WTC11 (cell line): ENCODE measurements around the gene MAGI2. TPM values are rescaled to one million over a fixed set of nuclear protein-coding genes. Genes with fewer than 3 reads are reported as not detected.

Experiments
- ATAC-seq: fragments of 200-7000 bp; cut with Tn5 transposase; 2 replicates; pipeline ENCODE4 v1.10.0; 2021; ENCODE audit warnings: mild to moderate bottlenecking, moderate library complexity
- CTCF ChIA-PET: fragments of 300-600 bp; sonication (Branson Sonifier 250); formaldehyde crosslinking; loops from one replicate; lab custom pipeline; 2021; ENCODE audit warnings: antibody characterized with exemption; lab: Charles Lee
- POLR2A ChIA-PET: fragments of 350-600 bp; sonication (Branson Sonifier 250); formaldehyde crosslinking; loops from one replicate; lab custom pipeline; 2021; ENCODE audit warnings: antibody characterized with exemption; lab: Charles Lee
- DNase-seq: peaks from one replicate; pipeline ENCODE4 v3.0.0; 2021; ENCODE audit warnings: low spot score
- H3K27ac Mint-ChIP-seq: 2 replicates; pipeline ENCODE4 v1.8.0; 2021; ENCODE audit warnings: mixed read lengths
- H3K27me3 Mint-ChIP-seq: 2 replicates; pipeline ENCODE4 v1.8.0; 2021; ENCODE audit warnings: low read depth, mild to moderate bottlenecking, moderate library complexity, mixed read lengths
- H3K36me3 Mint-ChIP-seq: 2 replicates; pipeline ENCODE4 v1.8.0; 2021; ENCODE audit warnings: mixed read lengths
- H3K4me1 Mint-ChIP-seq: 2 replicates; pipeline ENCODE4 v1.8.0; 2022; ENCODE audit warnings: mixed read lengths
- H3K4me3 Mint-ChIP-seq: 2 replicates; pipeline ENCODE4 v1.8.0; 2021; ENCODE audit warnings: mild to moderate bottlenecking, moderate library complexity, mixed read lengths
- H3K9me3 Mint-ChIP-seq: 2 replicates; pipeline ENCODE4 v1.8.0; 2021; ENCODE audit warnings: mixed read lengths
- ELF4 ChIP-seq: sonication (generic); formaldehyde crosslinking; IDR thresholded peaks from 2 replicates; pipeline ENCODE4 v1.8.1; 2022; ENCODE audit warnings: low read depth, mild to moderate bottlenecking, moderate library complexity, missing genetic modification reagents
- FOXJ3 ChIP-seq: sonication (generic); formaldehyde crosslinking; IDR thresholded peaks from 2 replicates; pipeline ENCODE4 v1.9.0; 2021; ENCODE audit warnings: missing genetic modification reagents, mild to moderate bottlenecking, borderline replicate concordance
- FOXK1 ChIP-seq: sonication (generic); formaldehyde crosslinking; IDR thresholded peaks from 2 replicates; pipeline ENCODE4 v1.8.0; 2022; ENCODE audit warnings: mild to moderate bottlenecking, moderate library complexity, missing genetic modification reagents
- IRF2 ChIP-seq: sonication (generic); formaldehyde crosslinking; IDR thresholded peaks from 2 replicates; pipeline ENCODE4 v1.8.0; 2022; ENCODE audit warnings: low read depth, missing genetic modification reagents, borderline replicate concordance
- MXD4 ChIP-seq: fragments of 250-450 bp; sonication (Bioruptor Pico); IDR thresholded peaks from 2 replicates; pipeline ENCODE4 v1.8.0; 2021; ENCODE audit warnings: mild to moderate bottlenecking, moderate library complexity, borderline replicate concordance
- NR3C1 ChIP-seq: sonication (generic); formaldehyde crosslinking; conservative IDR thresholded peaks from 2 replicates; pipeline ENCODE4 v1.8.1; 2023; ENCODE audit warnings: low read depth, mild to moderate bottlenecking, missing genetic modification reagents
- PRDM15 ChIP-seq: sonication (generic); formaldehyde crosslinking; IDR thresholded peaks from 2 replicates; pipeline ENCODE4 v1.8.0; 2022; ENCODE audit warnings: missing genetic modification reagents
- RELA ChIP-seq: sonication (generic); formaldehyde crosslinking; IDR thresholded peaks from 2 replicates; pipeline ENCODE4 v1.8.1; 2022; ENCODE audit warnings: missing genetic modification reagents, mild to moderate bottlenecking, borderline replicate concordance
- TP53 ChIP-seq: sonication (generic); formaldehyde crosslinking; IDR thresholded peaks from 2 replicates; pipeline ENCODE4 v1.8.1; 2023; ENCODE audit warnings: mild to moderate bottlenecking, missing genetic modification reagents
- USF1 ChIP-seq: sonication (generic); formaldehyde crosslinking; IDR thresholded peaks from 2 replicates; pipeline ENCODE4 v1.8.0; 2022; ENCODE audit warnings: mild to moderate bottlenecking, missing genetic modification reagents
- ZBTB43 ChIP-seq: sonication (generic); formaldehyde crosslinking; IDR thresholded peaks from 2 replicates; pipeline ENCODE4 v1.8.1; 2023; ENCODE audit warnings: mild to moderate bottlenecking, missing genetic modification reagents
- ZNF396 ChIP-seq: fragments of 250-450 bp; sonication (Bioruptor Pico); IDR thresholded peaks from 2 replicates; pipeline ENCODE4 v1.8.0; 2021; ENCODE audit warnings: mild to moderate bottlenecking, moderate library complexity, borderline replicate concordance
- ZNF671 ChIP-seq: fragments of 250-450 bp; sonication (Bioruptor Pico); IDR thresholded peaks from 2 replicates; pipeline ENCODE4 v1.8.0; 2021; ENCODE audit warnings: mild to moderate bottlenecking
- ZSCAN18 ChIP-seq: fragments of 250-450 bp; sonication (Bioruptor Pico); IDR thresholded peaks from 2 replicates; pipeline ENCODE4 v2.1.2; 2022; ENCODE audit warnings: mild to moderate bottlenecking, moderate library complexity
- total RNA-seq: library from RNA; stranded (reverse); gene quantifications from 3 replicates; pipeline ENCODE4 v1.2.3, GENCODE V29; 2021
- TF ChIP-seq, protein P1 (sequence below): fragments of 250-450 bp; sonication (Bioruptor Pico); IDR thresholded peaks from 2 replicates; pipeline ENCODE4 v1.9.0; 2021; ENCODE audit warnings: moderate library complexity, mild to moderate bottlenecking, inconsistent platforms, borderline replicate concordance
- TF ChIP-seq, protein P2 (sequence below): fragments of 250-450 bp; sonication (Bioruptor Pico); IDR thresholded peaks from 2 replicates; pipeline ENCODE4 v1.9.0; 2021; ENCODE audit warnings: mild to moderate bottlenecking, borderline replicate concordance
- TF ChIP-seq, protein P3 (sequence below): sonication (generic); formaldehyde crosslinking; IDR thresholded peaks from 2 replicates; pipeline ENCODE4 v1.8.1; 2022; ENCODE audit warnings: low read depth, mild to moderate bottlenecking, moderate library complexity, missing genetic modification reagents, borderline replicate concordance
- TF ChIP-seq, protein P4 (sequence below): sonication (generic); formaldehyde crosslinking; IDR thresholded peaks from 2 replicates; pipeline ENCODE4 v1.8.0; 2023; ENCODE audit warnings: missing genetic modification reagents

The MAGI2 gene
- total RNA-seq, 1 experiment from 2014 or later, result 26.6 TPM

DNA sequence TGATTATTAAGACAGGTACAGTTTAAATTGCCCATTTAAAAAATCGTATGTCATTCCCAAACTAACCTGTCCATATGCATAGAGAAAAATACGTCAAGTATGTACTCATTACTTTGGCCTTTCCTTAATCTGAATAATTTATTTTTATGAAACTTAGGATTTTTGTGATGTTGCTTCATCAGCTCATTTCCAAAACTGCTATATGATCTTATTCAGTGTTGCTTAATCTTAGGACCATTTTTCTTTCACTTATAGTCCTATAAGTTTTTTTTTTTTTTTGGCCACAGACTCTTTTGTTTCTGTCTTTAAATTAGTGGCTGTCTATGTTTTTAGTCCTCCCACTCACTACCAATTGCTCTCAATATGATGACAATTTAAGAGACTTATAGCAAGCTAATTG lies 1309.8 kb downstream of the MAGI2 start:
- TF ChIP-seq ZNF396 (CRISPR knock-in tag), result no peak
- TF ChIP-seq, protein P1, sequence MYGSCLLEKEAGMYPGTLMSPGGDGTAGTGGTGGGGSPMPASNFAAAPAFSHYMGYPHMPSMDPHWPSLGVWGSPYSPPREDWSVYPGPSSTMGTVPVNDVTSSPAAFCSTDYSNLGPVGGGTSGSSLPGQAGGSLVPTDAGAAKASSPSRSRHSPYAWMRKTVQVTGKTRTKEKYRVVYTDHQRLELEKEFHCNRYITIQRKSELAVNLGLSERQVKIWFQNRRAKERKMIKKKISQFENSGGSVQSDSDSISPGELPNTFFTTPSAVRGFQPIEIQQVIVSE (CRISPR knock-in tag), result no peak
- TF ChIP-seq, protein P2, sequence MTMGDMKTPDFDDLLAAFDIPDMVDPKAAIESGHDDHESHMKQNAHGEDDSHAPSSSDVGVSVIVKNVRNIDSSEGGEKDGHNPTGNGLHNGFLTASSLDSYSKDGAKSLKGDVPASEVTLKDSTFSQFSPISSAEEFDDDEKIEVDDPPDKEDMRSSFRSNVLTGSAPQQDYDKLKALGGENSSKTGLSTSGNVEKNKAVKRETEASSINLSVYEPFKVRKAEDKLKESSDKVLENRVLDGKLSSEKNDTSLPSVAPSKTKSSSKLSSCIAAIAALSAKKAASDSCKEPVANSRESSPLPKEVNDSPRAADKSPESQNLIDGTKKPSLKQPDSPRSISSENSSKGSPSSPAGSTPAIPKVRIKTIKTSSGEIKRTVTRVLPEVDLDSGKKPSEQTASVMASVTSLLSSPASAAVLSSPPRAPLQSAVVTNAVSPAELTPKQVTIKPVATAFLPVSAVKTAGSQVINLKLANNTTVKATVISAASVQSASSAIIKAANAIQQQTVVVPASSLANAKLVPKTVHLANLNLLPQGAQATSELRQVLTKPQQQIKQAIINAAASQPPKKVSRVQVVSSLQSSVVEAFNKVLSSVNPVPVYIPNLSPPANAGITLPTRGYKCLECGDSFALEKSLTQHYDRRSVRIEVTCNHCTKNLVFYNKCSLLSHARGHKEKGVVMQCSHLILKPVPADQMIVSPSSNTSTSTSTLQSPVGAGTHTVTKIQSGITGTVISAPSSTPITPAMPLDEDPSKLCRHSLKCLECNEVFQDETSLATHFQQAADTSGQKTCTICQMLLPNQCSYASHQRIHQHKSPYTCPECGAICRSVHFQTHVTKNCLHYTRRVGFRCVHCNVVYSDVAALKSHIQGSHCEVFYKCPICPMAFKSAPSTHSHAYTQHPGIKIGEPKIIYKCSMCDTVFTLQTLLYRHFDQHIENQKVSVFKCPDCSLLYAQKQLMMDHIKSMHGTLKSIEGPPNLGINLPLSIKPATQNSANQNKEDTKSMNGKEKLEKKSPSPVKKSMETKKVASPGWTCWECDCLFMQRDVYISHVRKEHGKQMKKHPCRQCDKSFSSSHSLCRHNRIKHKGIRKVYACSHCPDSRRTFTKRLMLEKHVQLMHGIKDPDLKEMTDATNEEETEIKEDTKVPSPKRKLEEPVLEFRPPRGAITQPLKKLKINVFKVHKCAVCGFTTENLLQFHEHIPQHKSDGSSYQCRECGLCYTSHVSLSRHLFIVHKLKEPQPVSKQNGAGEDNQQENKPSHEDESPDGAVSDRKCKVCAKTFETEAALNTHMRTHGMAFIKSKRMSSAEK (CRISPR knock-in tag), result no peak
- DNase-seq (no peak), ATAC-seq (no peak)
- H3K4me1 Mint-ChIP-seq, result peaks cover 16% of the 10 kb centered on the region
- H3K27ac Mint-ChIP-seq, result no peak overlapping the region
- no peaks in the 10 kb centered on the region for H3K27me3 Mint-ChIP-seq
- POLR2A ChIA-PET, result no interaction called here
- H3K4me3 Mint-ChIP-seq, result no peak overlapping the region
- no peaks in the 10 kb centered on the region for H3K36me3 Mint-ChIP-seq
- H3K9me3 Mint-ChIP-seq, result no peaks in the 10 kb centered on the region
- CTCF ChIA-PET, result interaction anchor here (0.7 kb wide), 1 partner anchor 16 kb away, joined by 3 read pairs; no protein-coding TSS in a partner anchor

DNA sequence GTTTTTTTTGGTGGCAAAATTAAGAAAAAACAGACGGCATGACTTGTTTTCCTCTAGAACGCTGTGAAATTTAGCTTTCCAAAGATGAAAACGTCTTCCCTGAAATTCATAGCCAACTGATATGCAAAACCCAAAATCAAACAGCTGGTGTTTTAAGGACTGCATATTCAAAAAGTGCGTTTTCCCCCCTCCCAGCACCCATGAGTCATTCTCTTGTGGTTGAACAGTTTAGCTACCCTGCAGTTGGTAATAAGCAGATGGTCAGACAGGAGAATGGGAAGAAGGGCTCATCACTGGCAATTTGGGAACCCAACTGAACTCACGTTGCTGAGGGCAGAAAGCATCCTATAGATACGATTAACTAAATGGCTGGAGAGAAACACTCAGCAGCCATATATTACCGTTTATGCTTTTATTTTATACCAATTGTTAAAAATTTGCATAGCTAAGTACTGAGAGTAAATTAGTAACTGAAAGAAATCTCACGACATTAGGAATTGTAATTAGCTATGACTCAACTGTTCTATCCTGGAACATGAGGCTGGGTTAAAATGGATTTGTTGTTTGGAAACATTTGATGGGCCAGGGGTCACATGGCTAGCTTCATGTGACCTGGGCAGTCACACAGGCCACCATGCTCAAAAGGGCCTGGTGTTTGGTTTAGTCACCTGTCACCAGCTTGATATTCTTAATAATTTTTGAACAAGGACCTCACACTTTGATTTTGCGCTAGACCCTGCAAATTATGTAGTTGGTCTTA lies 1311.8 kb downstream of the MAGI2 start:
- Mint-ChIP-seq H3K4me3 (no peak overlapping the region), H3K4me1 (peaks cover 12% of the 10 kb centered on the region), H3K27me3 (no peaks in the 10 kb centered on the region), H3K9me3 (no peaks in the 10 kb centered on the region), H3K36me3 (no peaks in the 10 kb centered on the region), H3K27ac (no peak overlapping the region)
- ChIA-PET POLR2A (no interaction called here), CTCF (interaction anchor here (0.6 to 1.1 kb wide), 3 partner anchors 102 to 291 kb away, joined by 3 read pairs; no protein-coding TSS in a partner anchor)
- no peak for ATAC-seq
- no peak for DNase-seq
- TF ChIP-seq, protein P3, sequence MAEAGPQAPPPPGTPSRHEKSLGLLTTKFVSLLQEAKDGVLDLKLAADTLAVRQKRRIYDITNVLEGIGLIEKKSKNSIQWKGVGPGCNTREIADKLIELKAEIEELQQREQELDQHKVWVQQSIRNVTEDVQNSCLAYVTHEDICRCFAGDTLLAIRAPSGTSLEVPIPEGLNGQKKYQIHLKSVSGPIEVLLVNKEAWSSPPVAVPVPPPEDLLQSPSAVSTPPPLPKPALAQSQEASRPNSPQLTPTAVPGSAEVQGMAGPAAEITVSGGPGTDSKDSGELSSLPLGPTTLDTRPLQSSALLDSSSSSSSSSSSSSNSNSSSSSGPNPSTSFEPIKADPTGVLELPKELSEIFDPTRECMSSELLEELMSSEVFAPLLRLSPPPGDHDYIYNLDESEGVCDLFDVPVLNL, result no peak
- TF ChIP-seq ZSCAN18 (CRISPR knock-in tag) (no peak), NR3C1 (no peak), FOXK1 (no peak), ELF4 (no peak), RELA (CRISPR knock-in tag) (no peak), FOXJ3 (CRISPR knock-in tag) (no peak), ZNF671 (CRISPR knock-in tag) (no peak), IRF2 (CRISPR knock-in tag) (no peak), USF1 (CRISPR knock-in tag) (0 out of 2 replicates have a peak, but pooled peaks have one; percentile 21), ZBTB43 (no peak), TP53 (no peak), MXD4 (CRISPR knock-in tag) (no peak), PRDM15 (CRISPR knock-in tag) (no peak)
- TF ChIP-seq, protein P4, sequence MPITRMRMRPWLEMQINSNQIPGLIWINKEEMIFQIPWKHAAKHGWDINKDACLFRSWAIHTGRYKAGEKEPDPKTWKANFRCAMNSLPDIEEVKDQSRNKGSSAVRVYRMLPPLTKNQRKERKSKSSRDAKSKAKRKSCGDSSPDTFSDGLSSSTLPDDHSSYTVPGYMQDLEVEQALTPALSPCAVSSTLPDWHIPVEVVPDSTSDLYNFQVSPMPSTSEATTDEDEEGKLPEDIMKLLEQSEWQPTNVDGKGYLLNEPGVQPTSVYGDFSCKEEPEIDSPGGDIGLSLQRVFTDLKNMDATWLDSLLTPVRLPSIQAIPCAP (CRISPR knock-in tag), result no peak
